Fibroblast of mammary gland (primary cell): ENCODE results near the gene RAC3.

Source experiments
- DNase-seq: peaks from one replicate; pipeline ENCODE4 v3.0.0-alpha.2; 2010; ENCODE audit warnings: low read depth
- H3K4me3 ChIP-seq: 2 replicates; pipeline ENCODE4 v1.5.1; 2011; ENCODE audit warnings: low read depth, mild to moderate bottlenecking, low read length, moderate library complexity; ENCODE audit not compliant: control insufficient read depth
- TF ChIP-seq, protein P1 (sequence below): conservative IDR thresholded peaks from 2 replicates; pipeline ENCODE4 v1.5.1; 2011; ENCODE audit warnings: low read depth, low read length, inconsistent platforms; ENCODE audit not compliant: control insufficient read depth, insufficient read depth

The RAC3 gene

DNA sequence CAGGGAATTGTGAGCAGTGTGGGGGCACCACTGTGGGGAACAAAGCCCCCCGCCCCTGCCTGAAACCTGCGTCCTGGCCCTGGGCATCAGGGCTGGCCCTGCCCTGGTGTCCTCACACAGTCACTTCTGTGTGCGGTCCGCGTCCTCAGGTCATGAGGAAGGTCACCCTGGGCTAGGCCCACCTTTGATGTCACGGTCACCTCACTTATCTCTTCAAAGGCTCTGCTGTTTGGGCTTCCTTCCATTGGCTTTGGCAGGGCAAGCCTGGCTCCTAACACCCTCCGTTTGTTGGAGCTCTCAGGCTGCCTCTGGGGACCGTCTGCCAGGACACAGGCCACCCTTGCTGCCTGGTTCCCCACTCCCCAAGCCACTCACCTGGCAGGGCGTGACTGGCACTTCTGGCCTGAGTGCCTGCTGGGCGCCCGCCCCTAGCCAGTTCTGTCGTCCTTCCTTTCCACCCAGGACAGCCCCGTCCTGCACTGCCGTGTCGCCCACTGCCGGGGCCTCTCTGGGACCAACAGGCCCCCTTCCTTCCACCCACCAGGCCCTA is 17.6 kb upstream of the RAC3 start:
- no peak overlapping the region for H3K4me3 ChIP-seq
- DNase-seq = no peak
- TF ChIP-seq, protein P1, sequence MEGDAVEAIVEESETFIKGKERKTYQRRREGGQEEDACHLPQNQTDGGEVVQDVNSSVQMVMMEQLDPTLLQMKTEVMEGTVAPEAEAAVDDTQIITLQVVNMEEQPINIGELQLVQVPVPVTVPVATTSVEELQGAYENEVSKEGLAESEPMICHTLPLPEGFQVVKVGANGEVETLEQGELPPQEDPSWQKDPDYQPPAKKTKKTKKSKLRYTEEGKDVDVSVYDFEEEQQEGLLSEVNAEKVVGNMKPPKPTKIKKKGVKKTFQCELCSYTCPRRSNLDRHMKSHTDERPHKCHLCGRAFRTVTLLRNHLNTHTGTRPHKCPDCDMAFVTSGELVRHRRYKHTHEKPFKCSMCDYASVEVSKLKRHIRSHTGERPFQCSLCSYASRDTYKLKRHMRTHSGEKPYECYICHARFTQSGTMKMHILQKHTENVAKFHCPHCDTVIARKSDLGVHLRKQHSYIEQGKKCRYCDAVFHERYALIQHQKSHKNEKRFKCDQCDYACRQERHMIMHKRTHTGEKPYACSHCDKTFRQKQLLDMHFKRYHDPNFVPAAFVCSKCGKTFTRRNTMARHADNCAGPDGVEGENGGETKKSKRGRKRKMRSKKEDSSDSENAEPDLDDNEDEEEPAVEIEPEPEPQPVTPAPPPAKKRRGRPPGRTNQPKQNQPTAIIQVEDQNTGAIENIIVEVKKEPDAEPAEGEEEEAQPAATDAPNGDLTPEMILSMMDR = no peak

DNA sequence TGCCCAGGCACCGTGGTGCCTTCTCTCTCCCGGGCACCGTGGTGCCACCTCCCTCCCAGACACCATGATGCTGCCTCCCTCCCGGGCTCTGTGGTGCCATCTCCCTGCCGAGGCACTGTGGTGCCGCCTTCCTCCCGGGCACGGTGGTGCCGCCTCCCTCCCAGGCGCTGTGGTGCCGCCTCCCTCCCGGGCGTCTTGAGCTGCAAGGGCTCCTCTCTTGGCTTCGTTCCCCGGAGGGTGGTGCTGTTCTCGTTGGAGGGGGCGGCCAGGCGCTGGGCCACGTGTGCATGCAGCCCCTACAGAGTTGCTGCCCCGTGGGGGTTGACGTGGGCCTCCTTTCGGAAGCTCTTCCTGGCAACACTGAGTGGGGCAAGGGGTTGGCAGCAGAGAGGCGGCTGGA is 17.0 kb upstream of the RAC3 start:
- H3K4me3 ChIP-seq = no peak overlapping the region
- TF ChIP-seq, protein P1 = no peak
- DNase-seq = no peak

DNA sequence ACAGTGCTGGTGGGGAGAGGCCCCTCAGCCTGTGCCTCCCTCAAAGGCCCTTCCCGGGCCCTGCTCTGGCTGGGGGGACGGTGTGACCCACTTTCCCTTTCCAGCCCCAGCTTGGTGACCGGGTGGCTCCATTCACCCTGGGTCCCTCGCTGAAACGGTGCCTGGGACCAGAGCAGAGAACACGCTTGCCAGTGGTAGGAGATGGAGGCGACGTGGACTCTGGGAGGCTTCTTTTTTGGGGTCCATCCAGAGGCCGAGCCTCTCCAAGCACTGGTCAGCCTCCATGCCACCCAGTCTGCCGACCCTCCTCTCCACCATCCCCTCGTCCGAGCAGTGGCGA is 16.5 kb upstream of the RAC3 start:
- H3K4me3 ChIP-seq = no peak overlapping the region
- TF ChIP-seq, protein P1 = no peak

DNA sequence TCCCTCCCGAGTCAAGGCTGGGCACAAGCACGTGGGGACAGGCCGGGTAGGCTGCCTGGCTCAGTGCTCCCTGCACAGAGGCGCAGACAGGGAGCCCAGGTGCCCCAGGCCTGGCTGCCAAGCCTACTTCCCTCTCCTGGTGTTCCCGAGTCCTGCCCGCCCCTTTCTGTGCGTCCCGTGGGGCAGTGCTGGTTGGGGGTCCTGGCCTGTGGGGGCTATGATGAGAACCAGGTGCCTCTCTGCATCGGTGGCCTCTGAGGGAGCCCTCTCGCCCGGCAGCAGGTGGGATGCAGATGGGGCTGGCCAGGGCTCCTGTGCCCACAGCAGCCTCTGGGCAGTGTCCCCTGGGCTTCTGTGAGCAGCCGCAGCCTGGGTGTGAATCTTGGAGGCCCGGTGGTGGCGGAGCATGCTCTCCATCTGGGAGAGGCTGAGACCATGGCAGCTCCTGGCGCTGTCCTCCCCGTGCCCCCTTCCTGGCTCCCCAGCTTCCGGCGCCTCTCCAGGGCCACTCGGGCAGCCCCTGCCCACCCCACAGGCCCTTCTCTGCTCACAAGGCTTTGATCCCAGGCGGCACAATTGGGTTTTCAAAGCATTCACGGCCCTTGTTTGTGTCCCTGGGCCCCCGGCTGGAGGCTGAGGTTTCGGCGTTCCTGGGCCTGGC is 16.0 kb upstream of the RAC3 start:
- TF ChIP-seq, protein P1 = no peak
- DNase-seq = no peak
- no peak overlapping the region for H3K4me3 ChIP-seq

More for the DNA sequence above, 16.5 kb upstream of the RAC3 start:
- no peak for DNase-seq

DNA sequence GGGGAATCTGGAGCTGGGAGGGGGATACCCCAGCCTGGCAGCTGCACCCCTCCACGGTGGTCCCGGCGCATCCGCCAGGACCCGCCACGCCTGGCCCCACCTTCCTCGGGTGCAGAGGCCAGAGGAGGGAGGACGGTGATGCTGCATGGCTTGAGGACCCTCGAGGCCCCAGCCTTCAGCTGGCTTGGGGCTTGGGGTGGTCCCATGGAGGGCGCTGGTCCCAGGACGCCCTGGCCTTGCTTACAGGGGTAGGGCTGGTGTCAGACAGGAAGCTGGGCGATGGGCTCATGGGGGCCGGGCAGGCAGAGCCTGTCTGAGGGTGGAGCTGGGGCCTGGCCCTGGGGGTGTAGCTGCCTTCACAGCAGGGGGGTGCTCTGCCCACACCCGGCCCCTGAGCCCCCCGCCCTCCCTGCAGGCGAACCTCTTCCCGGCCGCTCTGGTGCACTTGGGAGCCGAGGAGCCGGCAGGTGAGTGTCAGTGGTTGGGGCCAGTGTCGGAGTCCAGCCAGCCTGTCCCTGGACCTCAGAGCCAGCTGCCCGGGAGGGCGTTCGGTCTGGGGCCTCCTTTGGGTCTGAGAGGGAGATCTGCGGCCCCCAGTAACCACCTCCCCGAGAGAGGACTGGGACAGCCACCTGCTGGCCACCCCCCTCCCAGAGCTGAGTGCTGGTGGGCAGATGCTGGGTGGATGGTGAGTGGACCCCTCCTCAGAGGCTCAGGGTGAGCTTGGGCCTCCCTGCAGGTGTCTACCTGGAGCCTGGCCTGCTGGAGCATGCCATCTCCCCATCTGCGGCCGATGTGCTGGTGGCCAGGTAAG is 15.2 kb upstream of the RAC3 start:
- TF ChIP-seq, protein P1 = no peak
- no peak overlapping the region for H3K4me3 ChIP-seq
- DNase-seq = no peak

DNA sequence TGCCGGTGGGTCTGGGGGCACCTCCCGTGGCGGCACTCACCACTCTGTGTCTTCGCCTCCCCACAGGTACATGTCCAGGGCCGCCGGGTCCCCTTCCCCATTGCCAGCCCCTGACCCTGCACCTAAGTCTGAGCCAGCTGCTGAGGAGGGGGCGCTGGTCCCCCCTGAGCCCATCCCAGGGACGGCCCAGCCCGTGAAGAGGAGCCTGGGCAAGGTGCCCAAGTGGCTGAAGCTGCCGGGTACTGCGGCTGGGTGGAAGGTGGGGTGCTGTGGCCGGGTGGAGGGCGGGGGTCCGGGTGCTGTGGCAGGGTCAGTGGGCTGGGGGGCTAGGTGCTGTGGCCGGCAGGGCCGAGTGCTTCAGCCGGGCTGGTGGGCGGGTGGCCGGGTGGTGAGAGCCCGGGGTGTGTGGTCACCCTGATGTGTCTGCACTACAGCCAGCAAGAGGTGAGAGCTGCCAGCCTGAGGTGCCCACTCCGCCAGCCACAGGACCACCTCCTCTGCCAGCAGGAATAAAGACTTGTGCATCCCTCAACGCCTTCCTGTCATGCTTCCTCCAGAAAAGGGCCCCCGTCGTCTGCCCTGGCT is 14.5 kb upstream of the RAC3 start:
- TF ChIP-seq, protein P1 = no peak
- DNase-seq = no peak
- H3K4me3 ChIP-seq = no peak overlapping the region
